ENCODE data around the gene OAS1.
"Not testable (repeated sequence)": the region's sequence is repeated elsewhere in the genome, so short reads cannot be mapped to it uniquely, and the experiment has no call there.

The OAS1 gene

GRCh38 chr12:112901271-112901670 lies 5.5 kb upstream of the OAS1 start:
- DNase-seq = no peak

- DNase-seq = no peak
These were observed 2.2 kb upstream of the OAS1 start for GRCh38 chr12:112904571-112904970.

DNA sequence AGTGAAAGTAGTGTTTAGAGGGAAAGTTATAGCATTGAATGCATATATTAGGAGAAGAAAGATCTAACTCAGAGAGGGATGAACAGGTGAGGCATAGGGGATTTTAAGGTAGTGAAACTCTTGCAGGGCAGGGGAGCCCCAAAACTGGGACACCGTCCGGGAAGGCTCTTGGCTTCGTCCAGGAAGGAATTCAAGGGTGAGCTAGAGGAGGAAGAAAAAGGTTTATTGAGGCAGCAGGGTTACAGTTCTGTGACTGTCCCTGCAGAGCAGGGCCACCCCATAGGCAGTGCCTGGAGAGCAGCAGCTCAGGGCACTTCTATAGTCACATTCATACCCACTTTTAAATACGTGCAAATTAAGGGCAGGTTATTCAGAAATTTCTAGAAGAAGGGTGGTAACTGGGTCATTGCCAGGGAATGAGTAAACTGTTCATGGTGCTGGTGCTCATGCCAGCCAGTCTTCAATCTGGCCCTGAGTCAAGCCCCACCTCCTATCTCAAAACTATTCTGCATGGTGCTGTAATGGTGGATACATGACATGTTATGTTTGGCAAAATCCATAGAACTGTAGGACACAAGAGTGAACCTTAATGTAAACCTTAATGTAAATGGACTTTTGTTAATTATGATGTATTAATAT lies 1.2 kb upstream of the OAS1 start:
- DNase-seq = no peak

DNA sequence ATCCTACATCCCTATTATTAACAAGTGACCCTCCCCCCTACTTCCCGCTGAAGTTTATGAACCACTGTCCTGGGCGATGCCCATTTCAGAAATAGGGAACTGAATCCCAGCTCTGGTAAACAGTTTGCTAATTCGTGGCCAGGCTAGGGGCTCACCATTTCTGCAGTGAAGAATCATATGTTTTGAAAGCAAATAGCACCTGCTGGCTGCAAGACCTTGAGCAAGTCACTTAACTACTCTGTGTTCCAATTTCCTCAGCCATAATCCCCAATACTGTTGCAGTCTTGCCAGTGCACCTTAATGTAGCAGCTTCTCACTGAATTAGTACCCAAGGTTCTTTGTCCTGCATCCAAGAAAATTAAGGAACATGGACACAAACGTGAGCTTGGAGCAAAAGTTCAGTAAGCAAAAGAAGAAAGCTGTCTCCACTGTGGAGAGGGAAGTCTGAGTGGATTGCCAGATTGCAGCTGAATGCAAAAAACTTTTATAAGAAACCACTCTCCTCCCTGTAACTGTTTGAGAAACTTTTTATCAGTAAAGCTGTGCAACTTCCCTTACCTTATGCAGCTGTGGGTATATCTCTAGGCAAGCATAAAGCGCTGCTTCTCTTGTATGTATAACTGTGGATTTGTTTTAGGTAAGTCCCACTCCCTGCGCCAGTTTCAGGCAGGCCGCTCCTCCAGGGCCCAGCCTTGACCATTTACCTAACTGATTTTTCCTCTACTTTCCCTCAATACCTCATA lies 824 bp downstream of the OAS1 start:
- DNase-seq = no peak

GRCh38 chr12:112908548-112908947 lies 1.8 kb downstream of the OAS1 start:
- DNase-seq = no peak

DNA sequence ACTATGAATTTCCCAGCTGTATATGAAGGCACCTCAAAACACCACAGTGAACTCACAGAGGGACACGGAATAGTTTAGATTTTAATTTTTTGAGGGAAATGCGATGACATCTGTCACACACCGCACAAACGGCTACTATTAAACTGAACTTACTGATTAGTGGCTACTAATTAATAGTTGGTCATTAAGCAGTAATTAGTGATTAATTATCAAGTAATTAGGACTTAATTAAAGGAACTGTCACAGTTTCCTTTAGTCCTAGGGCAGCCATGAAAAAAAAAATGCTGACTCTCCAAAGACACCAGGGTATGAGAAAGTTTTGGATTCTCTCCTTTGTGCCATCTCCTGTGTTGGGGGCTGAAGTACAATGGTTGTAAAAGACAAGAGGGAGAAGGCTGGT lies 2.9 kb downstream of the OAS1 start:
- DNase-seq = no peak

DNA sequence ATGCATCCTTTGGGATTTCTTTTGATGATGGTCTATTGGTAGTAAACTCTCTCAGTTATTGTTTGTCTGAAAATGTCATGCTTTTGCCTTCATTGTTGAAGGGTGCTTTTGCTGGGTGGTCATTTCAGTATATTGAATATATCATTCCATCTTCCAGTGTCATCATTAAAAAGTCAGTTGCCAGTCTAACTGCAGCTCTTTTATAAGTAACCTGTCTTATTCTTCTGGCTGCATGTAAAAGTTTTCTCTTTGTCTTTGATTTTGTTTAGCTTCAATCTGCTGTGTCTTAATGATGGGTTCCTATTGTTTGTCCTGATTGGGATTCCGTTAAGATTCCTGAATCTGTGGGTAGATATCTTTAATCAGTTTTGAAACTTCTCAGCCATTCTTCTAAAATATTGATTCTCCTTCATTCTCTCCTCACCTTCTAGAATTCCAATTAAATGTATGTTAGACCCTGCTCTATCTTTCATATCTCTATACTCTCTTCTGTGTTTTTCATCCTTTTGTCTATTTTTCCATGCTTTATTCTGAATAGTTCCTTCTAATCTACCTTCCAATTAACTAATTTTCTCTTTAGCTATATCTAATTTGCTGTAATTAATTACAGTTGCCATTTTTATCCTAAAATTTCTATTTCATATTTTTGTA lies 6.4 kb downstream of the OAS1 start:
- DNase-seq = no peak

DNA sequence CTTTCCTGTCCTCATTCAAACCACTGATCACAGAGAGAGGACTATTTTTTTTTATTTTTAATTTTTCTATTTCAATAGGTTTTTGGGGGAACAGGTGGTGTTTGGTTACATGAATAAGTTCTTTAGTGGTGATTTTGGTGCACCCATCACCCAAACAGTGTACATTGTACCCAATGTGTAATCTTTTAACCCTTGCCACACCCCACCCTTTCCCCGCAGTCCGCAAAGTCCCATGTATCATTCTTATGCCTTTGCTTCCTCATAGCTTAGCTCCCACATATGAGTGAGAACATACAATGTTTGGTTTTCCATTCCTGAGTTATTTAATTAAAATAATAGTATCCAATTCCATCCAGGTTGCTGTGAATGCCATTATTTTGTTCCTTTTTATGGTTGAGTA lies 7.1 kb downstream of the OAS1 start:
- not testable (repeated sequence) for DNase-seq

GRCh38 chr12:112916270-112916669 lies 9.5 kb downstream of the OAS1 start:
- no peak for DNase-seq

DNA sequence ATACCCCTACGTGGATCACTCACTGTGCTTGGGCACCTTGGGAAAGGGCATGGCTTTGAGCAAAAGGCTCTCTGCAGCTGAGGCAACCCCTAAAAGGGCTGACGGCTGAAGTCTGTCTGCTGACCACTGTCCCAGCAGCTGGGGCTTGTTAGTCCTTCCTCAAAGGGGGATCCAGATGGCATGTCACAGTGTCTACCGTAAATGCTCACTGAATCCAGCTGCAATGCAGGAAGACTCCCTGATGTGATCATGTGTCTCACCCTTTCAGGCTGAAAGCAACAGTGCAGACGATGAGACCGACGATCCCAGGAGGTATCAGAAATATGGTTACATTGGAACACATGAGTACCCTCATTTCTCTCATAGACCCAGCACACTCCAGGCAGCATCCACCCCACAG lies 12.4 kb downstream of the OAS1 start:
- no peak for DNase-seq

DNA sequence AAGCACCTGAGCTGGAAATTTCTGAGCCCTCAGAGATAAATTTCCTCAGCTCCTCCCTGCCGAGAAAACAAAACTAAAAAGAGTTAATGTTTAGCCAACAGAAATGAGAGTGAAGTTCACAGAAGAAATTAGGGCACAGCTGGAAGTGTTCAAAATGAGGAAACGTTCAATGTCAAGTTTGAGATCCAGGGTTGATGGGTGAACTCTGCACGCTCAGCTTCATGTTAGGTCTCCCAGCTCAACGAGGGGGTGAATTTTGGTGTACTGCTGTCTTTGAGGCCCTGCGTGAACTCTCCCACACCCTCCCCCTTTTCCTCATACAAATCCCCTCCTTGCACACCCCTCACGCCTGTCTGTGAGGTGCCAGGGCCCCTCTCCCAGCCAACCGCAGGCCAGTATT lies 18.2 kb downstream of the OAS1 start:
- DNase-seq = no peak

DNA sequence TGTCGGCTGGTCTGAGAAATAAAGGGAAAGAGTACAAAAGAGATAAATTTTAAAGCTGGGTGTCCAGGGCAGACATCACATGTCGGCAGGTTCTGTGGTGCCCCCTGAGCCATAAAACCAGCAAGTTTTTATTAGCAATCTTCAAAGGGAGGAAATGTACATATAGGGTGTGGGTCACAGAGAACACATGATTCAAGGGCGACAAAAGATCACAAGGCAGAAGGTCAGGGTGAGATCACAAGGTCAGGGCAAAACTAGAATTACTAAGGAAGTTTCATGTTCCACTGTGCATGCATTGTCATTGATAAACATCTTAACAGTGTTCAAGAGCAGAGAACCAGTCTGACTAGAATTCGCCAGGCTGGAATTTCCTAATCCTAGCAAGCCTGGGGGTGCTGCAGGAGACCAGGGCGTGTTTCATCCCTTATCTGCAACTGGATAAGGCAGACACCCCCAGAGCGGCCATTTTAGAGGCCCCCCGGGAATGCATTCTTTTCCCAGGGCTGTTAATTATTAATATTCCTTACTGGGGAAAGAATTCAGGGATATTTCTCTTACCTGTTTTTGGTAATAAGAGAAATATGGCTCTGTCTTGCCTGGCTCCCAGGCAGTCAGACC lies 19.8 kb downstream of the OAS1 start:
- not testable (repeated sequence) for DNase-seq

GRCh38 chr12:112927475-112927874 lies 20.7 kb downstream of the OAS1 start:
- DNase-seq = no peak

DNA sequence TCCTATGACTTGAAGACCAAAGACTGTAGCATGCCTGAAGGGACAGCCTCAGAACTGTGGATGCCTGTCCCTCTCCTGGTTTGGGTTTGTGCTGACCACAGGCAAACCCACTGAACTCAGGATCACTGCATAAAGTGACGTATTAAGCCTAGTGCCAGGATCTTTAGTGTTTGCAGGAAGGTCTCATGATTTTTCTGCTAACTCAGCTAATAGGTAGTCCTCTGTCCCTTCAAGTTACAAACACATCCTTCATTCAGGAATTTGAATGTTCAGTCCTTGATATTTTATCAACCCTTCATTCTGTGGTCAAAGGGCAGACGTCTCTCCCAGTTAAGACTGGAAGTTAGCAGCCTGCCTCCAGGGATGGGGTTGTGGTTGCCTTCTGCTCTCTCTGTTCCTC lies 21.2 kb downstream of the OAS1 start:
- no peak for DNase-seq

- DNase-seq = no peak
These were observed 22.2 kb downstream of the OAS1 start for GRCh38 chr12:112928978-112929377.

GRCh38 chr12:112929715-112930114 lies 23.0 kb downstream of the OAS1 start:
- DNase-seq = no peak

- no peak for DNase-seq
These were observed 23.6 kb downstream of the OAS1 start for GRCh38 chr12:112930350-112930749.

DNA sequence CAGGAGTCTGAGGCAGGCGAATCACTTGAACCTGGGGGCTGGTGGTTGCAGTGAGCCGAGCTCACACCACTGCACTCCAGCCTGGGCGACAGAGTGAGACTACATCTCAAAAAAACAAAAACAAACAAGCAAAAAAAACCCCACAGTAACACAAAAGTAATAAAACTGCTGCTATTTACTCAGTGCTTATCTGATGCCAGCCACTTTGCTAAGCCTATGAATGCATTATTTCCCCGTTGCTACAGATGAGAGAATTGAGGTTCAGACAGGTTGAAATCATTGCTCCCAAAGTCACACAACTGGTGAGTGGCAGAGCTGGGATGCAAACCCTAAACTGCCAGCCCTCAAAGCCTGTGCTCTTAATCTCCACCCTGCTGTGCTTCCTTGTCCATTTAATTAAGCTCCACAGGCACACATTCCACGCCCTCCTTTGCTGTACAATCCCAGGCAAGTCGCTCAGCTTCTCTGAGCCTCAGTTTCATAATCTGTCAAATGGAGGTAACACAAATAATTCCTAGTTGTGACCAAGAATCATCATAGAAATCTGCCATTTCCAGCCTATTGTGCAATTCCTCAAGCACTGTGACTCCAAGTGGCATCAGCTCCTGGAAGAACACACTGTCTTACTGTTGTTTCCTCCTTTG lies 25.8 kb downstream of the OAS1 start:
- DNase-seq = no peak

DNA sequence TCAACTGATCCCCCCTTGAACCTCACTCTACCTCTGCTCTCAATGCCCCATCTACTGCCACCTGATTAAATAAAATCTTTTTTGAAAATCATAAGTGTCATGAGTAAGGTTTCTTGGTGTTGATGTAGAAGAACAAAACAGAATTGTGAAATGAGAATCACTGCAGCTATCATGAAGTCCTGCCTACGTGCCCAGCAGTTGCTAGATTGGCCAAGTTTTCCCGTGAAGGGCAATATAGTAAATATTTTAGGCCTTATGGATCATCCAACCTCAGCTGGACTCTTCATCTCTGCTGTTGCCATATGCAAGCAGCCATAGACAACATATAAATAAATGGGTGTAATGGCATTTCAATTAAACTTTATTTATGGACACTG lies 26.4 kb downstream of the OAS1 start:
- DNase-seq = no peak

DNA sequence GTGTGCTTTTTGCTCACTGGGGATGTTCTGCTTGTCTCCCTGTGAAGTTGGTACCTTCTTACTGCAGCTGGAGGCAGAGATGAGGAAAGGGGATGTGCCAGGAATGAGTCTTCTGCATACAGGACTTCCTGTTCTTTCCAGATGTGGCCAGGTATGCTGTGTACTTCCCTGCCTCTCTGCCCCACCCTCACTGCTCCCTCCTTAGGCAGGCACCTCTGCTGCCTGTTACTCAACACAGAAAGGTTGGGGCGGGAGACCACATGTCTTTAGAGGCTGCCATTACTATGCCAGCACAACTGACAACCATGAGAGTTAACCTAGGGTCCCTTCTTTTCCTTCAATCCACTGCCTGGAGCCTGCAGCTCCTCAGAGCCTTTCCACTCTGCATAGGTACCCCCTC lies 29.5 kb downstream of the OAS1 start:
- DNase-seq = no peak

DNA sequence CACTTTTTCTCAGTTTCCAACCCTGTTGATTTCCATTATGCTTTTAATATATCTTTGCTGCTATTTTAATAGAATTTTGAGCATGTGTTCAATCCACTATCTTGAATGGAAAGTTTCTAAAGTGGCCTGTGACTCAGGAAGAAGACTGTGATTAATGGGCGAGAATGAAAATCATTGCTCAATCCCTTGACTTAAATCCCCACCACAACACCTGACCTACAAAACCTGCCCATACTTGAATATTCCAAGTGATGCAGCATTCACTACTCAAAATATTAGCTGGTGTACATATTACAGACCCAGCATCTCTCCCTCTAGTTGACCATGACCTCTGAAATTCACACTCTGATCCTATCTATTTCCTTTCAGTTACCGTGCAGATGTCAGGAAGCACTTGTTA lies 30.2 kb downstream of the OAS1 start:
- DNase-seq = no peak

DNA sequence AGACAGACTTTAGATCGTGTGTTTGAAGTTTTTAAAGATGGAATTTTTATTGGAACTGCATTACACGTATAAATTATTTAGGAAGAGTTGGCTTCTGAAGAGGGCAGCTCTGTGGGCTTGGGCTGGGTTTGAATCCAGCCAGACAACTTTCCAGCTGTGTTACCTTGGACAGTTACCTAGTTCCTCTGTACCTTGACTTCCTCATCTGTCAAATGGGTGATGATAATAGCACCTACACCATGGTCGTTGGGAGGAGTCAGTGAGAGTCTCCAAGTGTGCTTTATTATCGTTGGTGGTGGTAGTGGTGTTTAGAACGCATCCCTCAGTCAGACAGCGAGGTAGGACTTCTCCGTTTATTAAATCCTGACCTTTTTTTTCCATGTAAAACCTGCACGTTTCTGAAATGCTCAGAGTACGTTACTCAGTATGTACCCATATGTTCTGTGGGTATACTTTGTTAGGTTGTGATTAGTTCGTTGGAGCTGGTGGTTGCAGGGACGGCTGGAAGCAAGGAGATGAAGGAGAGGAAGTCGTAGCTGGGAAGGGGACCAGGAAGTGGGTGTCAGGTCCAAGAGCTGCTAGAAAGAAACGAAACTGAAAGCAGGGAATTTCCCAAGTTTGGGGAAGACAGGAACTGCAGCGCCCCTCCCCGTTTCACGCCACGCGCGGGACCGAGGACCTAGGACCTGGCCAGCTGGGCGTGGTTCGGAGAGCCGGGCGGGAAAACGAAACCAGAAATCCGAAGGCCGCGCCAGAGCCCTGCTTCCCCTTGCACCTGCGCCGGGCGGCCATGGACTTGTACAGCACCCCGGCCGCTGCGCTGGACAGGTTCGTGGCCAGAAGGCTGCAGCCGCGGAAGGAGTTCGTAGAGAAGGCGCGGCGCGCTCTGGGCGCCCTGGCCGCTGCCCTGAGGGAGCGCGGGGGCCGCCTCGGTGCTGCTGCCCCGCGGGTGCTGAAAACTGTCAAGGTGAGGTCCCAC lies 31.3 kb downstream of the OAS1 start, which contains the start of gene OAS3:
Gene OAS3, plus strand, starts transcription at position 734 of the 979 bp plus-strand sequence. Its CDS starts 57 bp downstream, at position 791.
- no peak for DNase-seq
